ENCODE data around the gene COQ2.

COQ2 gene

GRCh38 chr4:83229791-83230190, 54.8 kb downstream of the COQ2 start:
- H3K27ac ChIP-seq (ENCODE audit: poor library complexity, severe bottlenecking): no peak overlapping the region
- H3K4me3 ChIP-seq (ENCODE audit: severe bottlenecking): no peak overlapping the region
- no peak for ATAC-seq (ENCODE audit: low read depth)
- no peaks in the 10 kb centered on the region for H3K36me3 ChIP-seq (ENCODE audit: low read depth)
- no peaks in the 10 kb centered on the region for H3K27me3 ChIP-seq (ENCODE audit: insufficient read depth, poor library complexity, severe bottlenecking)
- DNase-seq (ENCODE audit: low spot score): no peak
- peaks cover 9% of the 10 kb centered on the region for H3K4me1 ChIP-seq (ENCODE audit: insufficient read depth, poor library complexity, severe bottlenecking)
- no peak for TF ChIP-seq CTCF (IDR thresholded peaks at IDR 0.05; ENCODE audit: poor library complexity, severe bottlenecking)
- no peaks in the 10 kb centered on the region for H3K9me3 ChIP-seq (ENCODE audit: severe bottlenecking)

GRCh38 chr4:83228231-83228630, 56.4 kb downstream of the COQ2 start:
- Histone ChIP-seq H3K4me1 (ENCODE audit: insufficient read depth, poor library complexity, severe bottlenecking) (peaks cover 7% of the 10 kb centered on the region), H3K36me3 (ENCODE audit: low read depth) (no peaks in the 10 kb centered on the region), H3K27me3 (ENCODE audit: insufficient read depth, poor library complexity, severe bottlenecking) (no peaks in the 10 kb centered on the region), H3K27ac (ENCODE audit: poor library complexity, severe bottlenecking) (no peak overlapping the region), H3K4me3 (ENCODE audit: severe bottlenecking) (no peak overlapping the region), H3K9me3 (ENCODE audit: severe bottlenecking) (no peaks in the 10 kb centered on the region)
- ATAC-seq (ENCODE audit: low read depth): no peak
- DNase-seq (ENCODE audit: low spot score): no peak
- no peak for TF ChIP-seq CTCF (IDR thresholded peaks at IDR 0.05; ENCODE audit: poor library complexity, severe bottlenecking)

- H3K4me3 ChIP-seq (ENCODE audit: severe bottlenecking): no peak overlapping the region
- no peak overlapping the region for H3K27ac ChIP-seq (ENCODE audit: poor library complexity, severe bottlenecking)
- H3K9me3 ChIP-seq (ENCODE audit: severe bottlenecking): no peaks in the 10 kb centered on the region
- TF ChIP-seq CTCF (IDR thresholded peaks at IDR 0.05; ENCODE audit: poor library complexity, severe bottlenecking): no peak
- no peak for ATAC-seq (ENCODE audit: low read depth)
- no peaks in the 10 kb centered on the region for H3K4me1 ChIP-seq (ENCODE audit: insufficient read depth, poor library complexity, severe bottlenecking)
- no peak for DNase-seq (ENCODE audit: low spot score)
- no peaks in the 10 kb centered on the region for H3K27me3 ChIP-seq (ENCODE audit: insufficient read depth, poor library complexity, severe bottlenecking)
- no peaks in the 10 kb centered on the region for H3K36me3 ChIP-seq (ENCODE audit: low read depth)
Observed at GRCh38 chr4:83224502-83225197, 59.9 kb downstream of the COQ2 start.

- H3K4me3 ChIP-seq (ENCODE audit: severe bottlenecking): no peak overlapping the region
- TF ChIP-seq CTCF (IDR thresholded peaks at IDR 0.05; ENCODE audit: poor library complexity, severe bottlenecking): no peak
- H3K4me1 ChIP-seq (ENCODE audit: insufficient read depth, poor library complexity, severe bottlenecking): peaks cover 7% of the 10 kb centered on the region
- no peaks in the 10 kb centered on the region for H3K36me3 ChIP-seq (ENCODE audit: low read depth)
- ATAC-seq (ENCODE audit: low read depth): no peak
- no peak overlapping the region for H3K27ac ChIP-seq (ENCODE audit: poor library complexity, severe bottlenecking)
- no peaks in the 10 kb centered on the region for H3K9me3 ChIP-seq (ENCODE audit: severe bottlenecking)
- DNase-seq (ENCODE audit: low spot score): no peak
- no peaks in the 10 kb centered on the region for H3K27me3 ChIP-seq (ENCODE audit: insufficient read depth, poor library complexity, severe bottlenecking)
Observed at GRCh38 chr4:83223781-83224180, 60.8 kb downstream of the COQ2 start.

GRCh38 chr4:83221897-83222441, 62.6 kb downstream of the COQ2 start:
- no peaks in the 10 kb centered on the region for H3K27me3 ChIP-seq (ENCODE audit: insufficient read depth, poor library complexity, severe bottlenecking)
- DNase-seq (ENCODE audit: low spot score): no peak
- H3K9me3 ChIP-seq (ENCODE audit: severe bottlenecking): no peaks in the 10 kb centered on the region
- H3K4me3 ChIP-seq (ENCODE audit: severe bottlenecking): no peak overlapping the region
- no peaks in the 10 kb centered on the region for H3K36me3 ChIP-seq (ENCODE audit: low read depth)
- H3K27ac ChIP-seq (ENCODE audit: poor library complexity, severe bottlenecking): no peak overlapping the region
- no peak for ATAC-seq (ENCODE audit: low read depth)
- no peak for TF ChIP-seq CTCF (IDR thresholded peaks at IDR 0.05; ENCODE audit: poor library complexity, severe bottlenecking)
- H3K4me1 ChIP-seq (ENCODE audit: insufficient read depth, poor library complexity, severe bottlenecking): peaks cover 10% of the 10 kb centered on the region
